ENCODE measurements around the gene PTPRG. TPM values are rescaled to one million over a fixed set of nuclear protein-coding genes. Genes with fewer than 3 reads are reported as not detected.
A peak's percentile ranks its signal among the peaks of the same experiment; 100 is the strongest.

PTPRG gene
- total and polyA plus RNA-seq, 11 donors = 8.0 to 48.5 (median 35.4) TPM

DNA sequence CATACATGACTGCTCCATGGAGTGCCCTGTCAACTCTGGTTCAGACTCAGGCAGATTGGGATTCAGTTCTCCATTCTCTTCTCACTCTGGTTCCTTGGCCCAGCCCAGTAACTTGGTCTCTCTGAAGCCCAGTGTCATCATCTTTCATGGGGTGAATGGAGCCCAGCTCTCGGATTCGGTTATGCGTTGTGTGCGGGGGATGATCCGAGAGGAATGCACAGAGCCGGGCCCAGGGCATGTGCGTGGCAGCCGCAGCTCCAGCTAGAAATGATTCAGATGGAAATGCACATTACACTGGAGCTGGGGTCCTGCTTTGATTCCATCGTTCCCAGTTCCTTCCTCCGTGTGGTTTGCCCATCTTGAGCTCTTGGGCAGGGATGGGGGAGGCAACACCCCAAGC is 622.6 kb downstream of the PTPRG start:
- Histone ChIP-seq H3K27ac (no peak overlapping the region), H3K27me3 (no peaks in the 10 kb centered on the region), H3K4me3 (no peak overlapping the region), H3K9me3 (no peaks in the 10 kb centered on the region), H3K4me1 (peaks cover 0 to 48% (median 20%) of the 10 kb centered on the region in 12 donors), H3K36me3 (no peaks in the 10 kb centered on the region)
- ATAC-seq (no peak), DNase-seq (no peak)
- intact Hi-C loops (cut with DNase I) = loop anchor here in 3 of 10 donors (10.0 kb wide), 4 partner anchors 89 to 739 kb away; no protein-coding TSS in a partner anchor
- WGBS, 4 donors = 92 to 94% (median 93%) methylated on average over 10 of the region's 10 CpGs
- TF ChIP-seq CTCF (IDR thresholded peaks at IDR 0.05) (no peak), POLR2A (IDR thresholded peaks at IDR 0.05) (no peak)

DNA sequence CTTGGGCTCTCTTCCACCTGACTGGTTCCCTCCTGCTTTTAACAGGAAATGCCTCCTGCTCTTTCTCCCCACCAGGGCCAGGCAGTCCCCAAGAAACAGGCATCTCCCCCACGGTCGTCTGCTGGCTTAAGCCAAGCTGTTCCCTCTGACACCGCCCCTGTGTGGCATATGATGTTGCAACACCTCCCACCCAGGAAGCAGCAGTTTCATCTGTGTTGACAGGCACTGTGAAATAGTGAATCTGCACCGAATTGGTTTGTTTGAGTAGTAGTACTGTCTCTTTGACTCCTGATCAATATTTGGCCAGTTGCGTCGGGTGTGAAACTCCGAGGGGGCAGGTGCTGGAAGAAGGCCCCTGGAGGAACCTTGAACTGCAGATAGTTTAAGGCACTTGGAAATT is 623.2 kb downstream of the PTPRG start:
- Histone ChIP-seq H3K9me3 (no peaks in the 10 kb centered on the region), H3K4me1 (peaks cover 0 to 47% (median 21%) of the 10 kb centered on the region in 12 donors), H3K36me3 (no peaks in the 10 kb centered on the region), H3K27ac (no peak overlapping the region), H3K27me3 (no peaks in the 10 kb centered on the region), H3K4me3 (no peak overlapping the region)
- WGBS, 4 donors = 76 to 88% (median 79%) methylated on average over 7 of the region's 7 CpGs
- intact Hi-C loops (cut with DNase I) = loop anchor here in 3 of 10 donors (10.0 kb wide), 4 partner anchors 90 to 740 kb away; no protein-coding TSS in a partner anchor
- peak in 2 of 5 donors; percentile 35 to 45 for DNase-seq
- TF ChIP-seq POLR2A (IDR thresholded peaks at IDR 0.05) = no peak
- no peak for TF ChIP-seq CTCF (IDR thresholded peaks at IDR 0.05)
- ATAC-seq = no peak

DNA sequence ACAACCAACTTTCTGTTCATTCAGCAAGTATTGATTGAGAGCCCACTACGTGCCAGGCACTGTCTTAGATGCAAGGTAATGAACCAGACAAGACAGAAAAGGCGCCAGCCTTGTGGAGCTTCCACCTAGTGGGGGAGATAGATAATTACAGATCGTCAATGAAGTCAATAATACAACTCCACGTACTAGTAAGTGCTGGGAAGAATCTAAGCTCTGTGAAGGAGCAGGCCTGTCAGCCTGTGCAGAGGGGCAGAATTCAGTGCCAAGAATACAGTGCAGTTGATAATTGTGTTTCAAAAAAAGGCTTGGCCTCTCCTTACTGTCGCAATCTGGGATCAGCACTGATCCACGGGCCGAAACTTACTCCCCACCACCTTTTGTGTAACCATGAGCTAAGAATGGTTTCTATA is 625.7 kb downstream of the PTPRG start:
- Histone ChIP-seq H3K27me3 (no peaks in the 10 kb centered on the region), H3K4me1 (peaks cover 0 to 31% (median 16%) of the 10 kb centered on the region in 12 donors), H3K9me3 (no peaks in the 10 kb centered on the region), H3K27ac (peak overlapping the region in 10 of 12 donors; percentile 0 to 56 (median 37)), H3K4me3 (no peak overlapping the region), H3K36me3 (peaks cover 0 to 13% (median 6%) of the 10 kb centered on the region in 9 donors)
- DNase-seq = peak in 1 of 5 donors; percentile 34
- peak; percentile 33 to 65 (median 52) for TF ChIP-seq CTCF (IDR thresholded peaks at IDR 0.05)
- no peak for TF ChIP-seq POLR2A (IDR thresholded peaks at IDR 0.05)
- WGBS, 4 donors = 38 to 46% (median 43%) methylated on average over 7 of the region's 7 CpGs
- ATAC-seq = peak; percentile 15 to 76 (median 67)
- intact Hi-C loops (cut with DNase I) = loop anchor here (1.0 to 10.0 kb wide), 15 partner anchors 55 to 742 kb away; partner anchors contain the start of gene PTPRG (in 3 of the 10)

- Histone ChIP-seq H3K4me1 (peaks cover 0 to 30% (median 16%) of the 10 kb centered on the region in 12 donors), H3K4me3 (peak overlapping the region in 1 of 12 donors; percentile 24), H3K27me3 (no peaks in the 10 kb centered on the region), H3K36me3 (peaks cover 0 to 25% (median 18%) of the 10 kb centered on the region in 9 donors), H3K9me3 (no peaks in the 10 kb centered on the region), H3K27ac (peak overlapping the region in 1 of 12 donors; percentile 9)
- intact Hi-C loops (cut with DNase I) = loop anchor here (1.0 to 10.0 kb wide), 17 partner anchors 57 to 744 kb away; partner anchors contain the start of gene PTPRG (in 5 of the 10)
- ATAC-seq (peak; percentile 45 to 74 (median 66)), DNase-seq (peak; percentile 66 to 79 (median 71))
- 3 to 9% (median 3%) methylated on average over 18 of the region's 18 CpGs for WGBS, 4 donors
- TF ChIP-seq CTCF (IDR thresholded peaks at IDR 0.05) (peak; percentile 76 to 89 (median 84)), POLR2A (IDR thresholded peaks at IDR 0.05) (no peak)
These were observed 627.5 kb downstream of the PTPRG start for GRCh38 chr3:62188681-62189375.
